ENCODE measurements around the gene WASHC2A. TPM values are rescaled to one million over a fixed set of nuclear protein-coding genes. Genes with fewer than 3 reads are reported as not detected.
"Not testable (repeated sequence)": the region's sequence is repeated elsewhere in the genome, so short reads cannot be mapped to it uniquely, and the experiment has no call there.

Gene WASHC2A
- polyA plus RNA-seq, 2 donors = 10.9 to 12.9 TPM

GRCh38 chr10:50044941-50045664, 22.7 kb upstream of the WASHC2A start:
- H3K9me3 ChIP-seq (ENCODE audit: control insufficient read depth in 2 of 2, insufficient read depth in 1 of 2, low read depth in 1 of 2, low read length in 1 of 2) = no peaks in the 10 kb centered on the region
- H3K27me3 ChIP-seq (ENCODE audit: control insufficient read depth in 1 of 2, insufficient read depth in 2 of 2, low read length in 2 of 2) = no peaks in the 10 kb centered on the region
- 60% methylated on average over 5 of the region's 5 CpGs for WGBS, 2 donors
- H3K36me3 ChIP-seq (ENCODE audit: control insufficient read depth in 2 of 2, insufficient read depth in 2 of 2, low read length in 1 of 2) = no peaks in the 10 kb centered on the region
- H3K27ac ChIP-seq (ENCODE audit: low read depth in 2 of 2, low read length in 1 of 2) = no peak overlapping the region
- no peak overlapping the region for H3K4me3 ChIP-seq (ENCODE audit: low read depth in 1 of 2, low read length in 2 of 2)
- H3K4me1 ChIP-seq (ENCODE audit: control insufficient read depth in 2 of 2, insufficient read depth in 2 of 2, low read length in 1 of 2) = no peaks in the 10 kb centered on the region

- 78 to 85% methylated on average over 9 of the region's 9 CpGs for WGBS, 2 donors
- H3K27me3 ChIP-seq (ENCODE audit: control insufficient read depth in 1 of 2, insufficient read depth in 2 of 2, low read length in 2 of 2); H3K4me3 ChIP-seq (ENCODE audit: low read depth in 1 of 2, low read length in 2 of 2); H3K4me1 ChIP-seq (ENCODE audit: control insufficient read depth in 2 of 2, insufficient read depth in 2 of 2, low read length in 1 of 2); H3K9me3 ChIP-seq (ENCODE audit: control insufficient read depth in 2 of 2, insufficient read depth in 1 of 2, low read depth in 1 of 2, low read length in 1 of 2); H3K36me3 ChIP-seq (ENCODE audit: control insufficient read depth in 2 of 2, insufficient read depth in 2 of 2, low read length in 1 of 2); H3K27ac ChIP-seq (ENCODE audit: low read depth in 2 of 2, low read length in 1 of 2): not testable (repeated sequence)
Observed at GRCh38 chr10:50046457-50046856, 21.3 kb upstream of the WASHC2A start.

GRCh38 chr10:50047594-50047993, 20.2 kb upstream of the WASHC2A start:
- H3K27me3 ChIP-seq (ENCODE audit: control insufficient read depth in 1 of 2, insufficient read depth in 2 of 2, low read length in 2 of 2); H3K9me3 ChIP-seq (ENCODE audit: control insufficient read depth in 2 of 2, insufficient read depth in 1 of 2, low read depth in 1 of 2, low read length in 1 of 2); H3K4me1 ChIP-seq (ENCODE audit: control insufficient read depth in 2 of 2, insufficient read depth in 2 of 2, low read length in 1 of 2); H3K36me3 ChIP-seq (ENCODE audit: control insufficient read depth in 2 of 2, insufficient read depth in 2 of 2, low read length in 1 of 2); H3K27ac ChIP-seq (ENCODE audit: low read depth in 2 of 2, low read length in 1 of 2); H3K4me3 ChIP-seq (ENCODE audit: low read depth in 1 of 2, low read length in 2 of 2): not testable (repeated sequence)
- WGBS, 2 donors = 72 to 74% methylated on average over 4 to 5 of the region's 5 CpGs

- H3K36me3 ChIP-seq (ENCODE audit: control insufficient read depth in 2 of 2, insufficient read depth in 2 of 2, low read length in 1 of 2); H3K27ac ChIP-seq (ENCODE audit: low read depth in 2 of 2, low read length in 1 of 2); H3K9me3 ChIP-seq (ENCODE audit: control insufficient read depth in 2 of 2, insufficient read depth in 1 of 2, low read depth in 1 of 2, low read length in 1 of 2); H3K4me1 ChIP-seq (ENCODE audit: control insufficient read depth in 2 of 2, insufficient read depth in 2 of 2, low read length in 1 of 2); H3K27me3 ChIP-seq (ENCODE audit: control insufficient read depth in 1 of 2, insufficient read depth in 2 of 2, low read length in 2 of 2); H3K4me3 ChIP-seq (ENCODE audit: low read depth in 1 of 2, low read length in 2 of 2): not testable (repeated sequence)
- 54% methylated on average over 3 of the region's 3 CpGs for WGBS, 2 donors
Observed at GRCh38 chr10:50051995-50052660, 15.6 kb upstream of the WASHC2A start.

GRCh38 chr10:50052778-50053376, 14.9 kb upstream of the WASHC2A start:
- 65 to 72% methylated on average over 5 to 6 of the region's 6 CpGs for WGBS, 2 donors
- H3K9me3 ChIP-seq (ENCODE audit: control insufficient read depth in 2 of 2, insufficient read depth in 1 of 2, low read depth in 1 of 2, low read length in 1 of 2); H3K4me3 ChIP-seq (ENCODE audit: low read depth in 1 of 2, low read length in 2 of 2); H3K36me3 ChIP-seq (ENCODE audit: control insufficient read depth in 2 of 2, insufficient read depth in 2 of 2, low read length in 1 of 2); H3K27me3 ChIP-seq (ENCODE audit: control insufficient read depth in 1 of 2, insufficient read depth in 2 of 2, low read length in 2 of 2); H3K4me1 ChIP-seq (ENCODE audit: control insufficient read depth in 2 of 2, insufficient read depth in 2 of 2, low read length in 1 of 2); H3K27ac ChIP-seq (ENCODE audit: low read depth in 2 of 2, low read length in 1 of 2): not testable (repeated sequence)

GRCh38 chr10:50055494-50056292, 12.1 kb upstream of the WASHC2A start:
- H3K27ac ChIP-seq (ENCODE audit: low read depth in 2 of 2, low read length in 1 of 2); H3K27me3 ChIP-seq (ENCODE audit: control insufficient read depth in 1 of 2, insufficient read depth in 2 of 2, low read length in 2 of 2); H3K4me1 ChIP-seq (ENCODE audit: control insufficient read depth in 2 of 2, insufficient read depth in 2 of 2, low read length in 1 of 2); H3K36me3 ChIP-seq (ENCODE audit: control insufficient read depth in 2 of 2, insufficient read depth in 2 of 2, low read length in 1 of 2); H3K4me3 ChIP-seq (ENCODE audit: low read depth in 1 of 2, low read length in 2 of 2); H3K9me3 ChIP-seq (ENCODE audit: control insufficient read depth in 2 of 2, insufficient read depth in 1 of 2, low read depth in 1 of 2, low read length in 1 of 2): not testable (repeated sequence)
- 69 to 76% methylated on average over 5 of the region's 5 CpGs for WGBS, 2 donors

- not testable (repeated sequence) for H3K4me3 ChIP-seq (ENCODE audit: low read depth in 1 of 2, low read length in 2 of 2); H3K9me3 ChIP-seq (ENCODE audit: control insufficient read depth in 2 of 2, insufficient read depth in 1 of 2, low read depth in 1 of 2, low read length in 1 of 2); H3K36me3 ChIP-seq (ENCODE audit: control insufficient read depth in 2 of 2, insufficient read depth in 2 of 2, low read length in 1 of 2); H3K27ac ChIP-seq (ENCODE audit: low read depth in 2 of 2, low read length in 1 of 2); H3K4me1 ChIP-seq (ENCODE audit: control insufficient read depth in 2 of 2, insufficient read depth in 2 of 2, low read length in 1 of 2); H3K27me3 ChIP-seq (ENCODE audit: control insufficient read depth in 1 of 2, insufficient read depth in 2 of 2, low read length in 2 of 2)
- 63 to 67% methylated on average over 8 of the region's 8 CpGs for WGBS, 2 donors
Observed at GRCh38 chr10:50056654-50057053, 11.1 kb upstream of the WASHC2A start.

GRCh38 chr10:50058727-50059126, 9.0 kb upstream of the WASHC2A start:
- WGBS, 2 donors = 64 to 84% methylated on average over 1 of the region's 1 CpG
- not testable (repeated sequence) for H3K4me1 ChIP-seq (ENCODE audit: control insufficient read depth in 2 of 2, insufficient read depth in 2 of 2, low read length in 1 of 2); H3K4me3 ChIP-seq (ENCODE audit: low read depth in 1 of 2, low read length in 2 of 2); H3K27ac ChIP-seq (ENCODE audit: low read depth in 2 of 2, low read length in 1 of 2); H3K27me3 ChIP-seq (ENCODE audit: control insufficient read depth in 1 of 2, insufficient read depth in 2 of 2, low read length in 2 of 2); H3K36me3 ChIP-seq (ENCODE audit: control insufficient read depth in 2 of 2, insufficient read depth in 2 of 2, low read length in 1 of 2); H3K9me3 ChIP-seq (ENCODE audit: control insufficient read depth in 2 of 2, insufficient read depth in 1 of 2, low read depth in 1 of 2, low read length in 1 of 2)

- H3K4me3 ChIP-seq (ENCODE audit: low read depth in 1 of 2, low read length in 2 of 2); H3K9me3 ChIP-seq (ENCODE audit: control insufficient read depth in 2 of 2, insufficient read depth in 1 of 2, low read depth in 1 of 2, low read length in 1 of 2); H3K27me3 ChIP-seq (ENCODE audit: control insufficient read depth in 1 of 2, insufficient read depth in 2 of 2, low read length in 2 of 2); H3K36me3 ChIP-seq (ENCODE audit: control insufficient read depth in 2 of 2, insufficient read depth in 2 of 2, low read length in 1 of 2); H3K4me1 ChIP-seq (ENCODE audit: control insufficient read depth in 2 of 2, insufficient read depth in 2 of 2, low read length in 1 of 2); H3K27ac ChIP-seq (ENCODE audit: low read depth in 2 of 2, low read length in 1 of 2): not testable (repeated sequence)
- WGBS, 2 donors = 69 to 82% methylated on average over 10 of the region's 10 CpGs
Observed at GRCh38 chr10:50059946-50060345, 7.8 kb upstream of the WASHC2A start.

Data from esophagus (tissue), 2 donors.